HFFc6 (cell line): ENCODE results near the gene KBTBD3. TPM values are rescaled to one million over a fixed set of nuclear protein-coding genes. Genes with fewer than 3 reads are reported as not detected.

Experiments used
- DNase-seq: peaks from one replicate; pipeline ENCODE4 v3.0.0-alpha.2; 2018
- H3K27ac Mint-ChIP-seq: 2 replicates; pipeline ENCODE4 v1.8.0; 2020; ENCODE audit warnings: mild to moderate bottlenecking, mixed read lengths
- H3K27me3 Mint-ChIP-seq: 2 replicates; pipeline ENCODE4 v1.8.0; 2021; ENCODE audit warnings: mild to moderate bottlenecking, moderate library complexity, mixed read lengths; ENCODE audit not compliant: insufficient read depth
- H3K36me3 Mint-ChIP-seq: 2 replicates; pipeline ENCODE4 v1.8.0; 2021; ENCODE audit warnings: low read depth, mixed read lengths
- H3K4me1 Mint-ChIP-seq: 2 replicates; pipeline ENCODE4 v1.8.0; 2020; ENCODE audit warnings: low read depth, mixed read lengths
- H3K4me3 Mint-ChIP-seq: 2 replicates; pipeline ENCODE4 v1.8.0; 2020; ENCODE audit warnings: mild to moderate bottlenecking, moderate library complexity, mixed read lengths
- H3K9me3 Mint-ChIP-seq: 2 replicates; pipeline ENCODE4 v1.8.0; 2020; ENCODE audit warnings: mild to moderate bottlenecking, mixed read lengths
- total RNA-seq, 6 experiments: library from RNA; stranded (reverse); fragmentation: NEBNext Ultra II Directional; extraction: Animal tissue kit (Norgen Biotek cat#: 25700); gene quantifications; 2 replicates in 1 of 6; 3 replicates in 5 of 6; pipeline ENCODE4 v1.2.3, GENCODE V29; 2021
- TF ChIP-seq, protein P1 (sequence below): fragments of 200-600 bp; sonication (generic); IDR thresholded peaks from 2 replicates; pipeline ENCODE4 v1.5.0; 2021; ENCODE audit warnings: antibody characterized with exemption, mild to moderate bottlenecking

KBTBD3 gene
- total RNA-seq, 6 experiments from 2014 or later, result 2.4 to 5.0 (median 4.0) TPM

DNA sequence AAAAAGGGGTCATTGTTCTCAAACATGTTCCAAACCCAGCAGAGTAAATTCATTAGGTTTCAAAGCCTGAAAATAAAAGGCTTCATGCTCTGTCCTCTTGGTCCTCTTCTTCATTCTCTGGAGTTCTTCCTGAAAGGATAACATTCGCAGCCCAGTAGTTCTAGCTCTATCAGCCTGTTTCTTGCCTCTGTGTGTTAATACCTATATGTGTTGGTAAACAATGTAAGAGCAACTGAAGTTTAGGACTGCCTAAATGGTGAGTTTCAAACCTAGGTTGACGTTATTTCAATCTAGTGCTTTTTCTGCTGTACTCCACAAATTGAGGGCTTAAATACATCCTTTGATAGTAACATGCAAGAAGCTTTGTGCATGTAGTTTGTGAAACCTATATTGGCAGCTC lies 9.7 kb upstream of the KBTBD3 start:
- TF ChIP-seq, protein P1, sequence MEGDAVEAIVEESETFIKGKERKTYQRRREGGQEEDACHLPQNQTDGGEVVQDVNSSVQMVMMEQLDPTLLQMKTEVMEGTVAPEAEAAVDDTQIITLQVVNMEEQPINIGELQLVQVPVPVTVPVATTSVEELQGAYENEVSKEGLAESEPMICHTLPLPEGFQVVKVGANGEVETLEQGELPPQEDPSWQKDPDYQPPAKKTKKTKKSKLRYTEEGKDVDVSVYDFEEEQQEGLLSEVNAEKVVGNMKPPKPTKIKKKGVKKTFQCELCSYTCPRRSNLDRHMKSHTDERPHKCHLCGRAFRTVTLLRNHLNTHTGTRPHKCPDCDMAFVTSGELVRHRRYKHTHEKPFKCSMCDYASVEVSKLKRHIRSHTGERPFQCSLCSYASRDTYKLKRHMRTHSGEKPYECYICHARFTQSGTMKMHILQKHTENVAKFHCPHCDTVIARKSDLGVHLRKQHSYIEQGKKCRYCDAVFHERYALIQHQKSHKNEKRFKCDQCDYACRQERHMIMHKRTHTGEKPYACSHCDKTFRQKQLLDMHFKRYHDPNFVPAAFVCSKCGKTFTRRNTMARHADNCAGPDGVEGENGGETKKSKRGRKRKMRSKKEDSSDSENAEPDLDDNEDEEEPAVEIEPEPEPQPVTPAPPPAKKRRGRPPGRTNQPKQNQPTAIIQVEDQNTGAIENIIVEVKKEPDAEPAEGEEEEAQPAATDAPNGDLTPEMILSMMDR, result no peak
- H3K4me1 Mint-ChIP-seq, result peaks cover 52% of the 10 kb centered on the region
- H3K4me3 Mint-ChIP-seq, result no peak overlapping the region

DNA sequence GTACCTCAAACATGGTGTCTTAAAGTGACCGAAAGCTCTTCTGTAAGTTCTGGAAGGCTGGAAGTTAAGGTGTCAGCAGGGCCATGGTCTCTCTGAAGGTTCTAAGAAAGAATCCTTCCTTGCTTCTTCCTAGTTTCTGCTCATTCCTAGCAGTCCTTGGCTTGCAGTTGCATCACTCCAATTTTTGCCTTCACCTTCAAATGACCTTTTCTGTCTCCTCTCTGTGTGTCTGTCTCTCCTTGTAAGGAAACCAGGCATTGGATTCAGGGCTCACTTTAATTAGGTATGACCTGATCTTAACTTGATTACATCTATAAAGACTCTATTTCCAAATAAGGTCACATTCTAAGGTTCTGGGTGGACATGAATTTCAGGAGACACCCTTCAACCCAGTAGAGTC lies 9.0 kb upstream of the KBTBD3 start:
- H3K27ac Mint-ChIP-seq, result peak overlapping the region; percentile 12
- H3K36me3 Mint-ChIP-seq, result peaks cover 8% of the 10 kb centered on the region
- DNase-seq, result no peak

More for the DNA sequence above, 9.7 kb upstream of the KBTBD3 start:
- Mint-ChIP-seq H3K27me3 (no peaks in the 10 kb centered on the region), H3K27ac (peak overlapping the region; percentile 12), H3K36me3 (peaks cover 14% of the 10 kb centered on the region), H3K9me3 (no peaks in the 10 kb centered on the region)
- DNase-seq, result no peak

DNA sequence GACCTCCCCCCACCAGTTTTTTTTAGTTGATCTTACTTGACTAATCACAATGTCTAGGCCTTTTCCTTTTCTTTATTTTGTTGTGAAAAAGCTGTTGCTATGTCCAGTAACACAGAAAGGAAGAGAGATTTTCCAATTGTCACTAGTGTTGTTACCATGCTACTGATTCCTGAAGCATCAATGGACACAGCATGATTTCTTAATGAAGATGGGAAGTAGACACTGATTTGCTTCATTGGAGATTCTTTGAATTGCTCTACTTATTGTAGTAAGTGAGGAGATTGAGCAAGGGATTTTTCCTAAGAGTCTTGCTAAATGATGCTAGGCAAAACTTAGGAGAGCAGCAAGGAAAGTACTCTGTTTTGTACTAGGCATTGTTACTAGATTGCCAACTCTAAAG lies 4.9 kb upstream of the KBTBD3 start:
- TF ChIP-seq, protein P1, result no peak
- no peak overlapping the region for H3K4me3 Mint-ChIP-seq
- DNase-seq, result no peak
- no peaks in the 10 kb centered on the region for H3K27me3 Mint-ChIP-seq
- peak overlapping the region; percentile 27; the same call in 1 of the 2 replicates for H3K27ac Mint-ChIP-seq
- H3K9me3 Mint-ChIP-seq, result no peaks in the 10 kb centered on the region
- H3K36me3 Mint-ChIP-seq, result peaks cover 16% of the 10 kb centered on the region
- peaks cover 47% of the 10 kb centered on the region for H3K4me1 Mint-ChIP-seq

More for the DNA sequence above, 9.0 kb upstream of the KBTBD3 start:
- H3K4me3 Mint-ChIP-seq, result no peak overlapping the region
- no peaks in the 10 kb centered on the region for H3K9me3 Mint-ChIP-seq
- TF ChIP-seq, protein P1, result no peak
- H3K27me3 Mint-ChIP-seq, result no peaks in the 10 kb centered on the region
- peaks cover 49% of the 10 kb centered on the region for H3K4me1 Mint-ChIP-seq

DNA sequence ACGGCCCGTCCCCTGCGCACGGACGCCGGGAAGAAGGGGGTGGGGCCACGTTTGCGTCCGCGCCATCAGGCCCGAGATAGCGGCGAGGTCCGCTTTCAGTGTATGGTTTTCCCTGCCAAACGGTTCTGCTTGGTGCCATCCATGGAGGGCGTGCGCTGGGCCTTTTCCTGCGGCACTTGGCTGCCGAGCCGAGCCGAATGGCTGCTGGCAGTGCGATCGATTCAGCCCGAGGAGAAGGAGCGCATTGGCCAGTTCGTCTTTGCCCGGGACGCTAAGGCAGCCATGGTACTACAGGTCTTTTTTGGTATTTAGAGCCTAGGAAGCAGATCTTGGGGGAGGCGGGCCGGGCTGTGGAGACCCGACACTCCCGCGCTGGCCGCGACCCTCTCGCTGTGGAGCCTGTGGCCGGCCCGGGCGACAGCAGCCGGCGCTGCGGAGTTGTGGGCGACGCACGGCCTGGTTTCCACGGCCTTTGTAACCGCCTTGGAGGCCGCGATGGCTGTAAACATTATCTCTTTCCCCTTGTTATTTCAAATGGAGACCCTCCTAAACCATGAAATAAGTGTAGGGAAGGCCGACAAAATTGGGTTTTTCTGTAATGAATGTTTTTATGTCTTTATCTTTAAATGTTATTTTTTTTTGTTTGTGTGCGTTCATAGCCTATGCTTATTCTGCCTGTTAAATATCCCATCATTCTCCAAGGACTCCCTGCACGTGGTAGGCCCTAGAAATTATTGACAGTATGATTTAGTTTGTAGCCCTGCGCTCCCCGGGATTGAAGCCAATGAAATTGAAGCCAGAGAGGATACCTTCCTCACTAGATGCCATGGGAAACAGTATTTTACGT lies 685 bp upstream of the KBTBD3 start, which contains the start of gene AASDHPPT:
TSS of gene AASDHPPT (plus strand) at position 54 of the 847 bp plus-strand sequence. CDS start at position 103, 49 bp downstream.
- peaks cover 16% of the 10 kb centered on the region for H3K36me3 Mint-ChIP-seq
- DNase-seq, result peak; percentile 9

DNA sequence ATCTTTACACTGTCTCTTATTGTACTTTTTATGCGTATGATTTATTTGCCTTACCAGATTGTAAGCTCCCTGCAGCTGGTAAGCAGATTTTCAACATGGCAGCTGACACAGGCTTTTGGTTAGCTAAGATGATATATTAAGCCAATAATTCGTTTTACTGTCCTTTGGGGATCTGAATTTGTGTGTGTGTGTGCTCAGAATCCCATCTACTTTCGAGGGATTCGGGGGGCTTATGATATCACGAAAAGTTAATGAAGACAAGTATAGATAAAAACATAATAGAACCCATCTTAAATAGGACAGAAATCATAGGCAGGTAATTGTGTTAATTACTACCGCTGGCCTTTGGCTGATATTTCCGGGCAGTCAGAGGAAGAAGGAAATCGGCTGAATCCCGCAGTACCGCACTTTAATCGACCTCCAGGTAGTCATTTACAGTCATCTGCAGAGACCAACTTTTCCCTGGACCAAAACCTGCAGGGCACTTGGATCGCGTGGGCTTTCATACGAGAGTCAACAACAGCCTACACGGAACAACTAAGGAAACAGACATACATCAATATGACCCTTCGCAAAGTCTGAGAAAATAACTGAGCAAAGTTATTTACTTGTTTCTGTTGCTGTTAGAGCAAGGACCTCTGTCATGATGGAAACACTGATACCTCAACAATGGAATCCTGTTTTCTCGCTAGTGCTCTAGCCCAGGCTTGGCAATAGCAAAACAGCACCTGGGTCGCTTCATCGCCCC lies 802 bp downstream of the KBTBD3 start:
- H3K4me1 Mint-ChIP-seq, result peaks cover 38% of the 10 kb centered on the region
- peaks cover 10% of the 10 kb centered on the region for H3K36me3 Mint-ChIP-seq
- H3K27ac Mint-ChIP-seq, result peak overlapping the region; percentile 92
- no peaks in the 10 kb centered on the region for H3K27me3 Mint-ChIP-seq
- TF ChIP-seq, protein P1, result no peak
- no peaks in the 10 kb centered on the region for H3K9me3 Mint-ChIP-seq
- no peak for DNase-seq
- peak overlapping the region; percentile 93 for H3K4me3 Mint-ChIP-seq

More for the DNA sequence above, 685 bp upstream of the KBTBD3 start, which contains the start of gene AASDHPPT:
- H3K4me3 Mint-ChIP-seq, result peak within 1 kb of the TSS; percentile 93
- peak within 1 kb of the TSS; percentile 92 for H3K27ac Mint-ChIP-seq
- TF ChIP-seq, protein P1, result 0 out of 2 replicates have a peak, but pooled peaks have one; percentile 10
- H3K9me3 Mint-ChIP-seq, result no peaks in the 10 kb centered on the region
- H3K27me3 Mint-ChIP-seq, result no peaks in the 10 kb centered on the region
- H3K4me1 Mint-ChIP-seq, result peaks cover 44% of the 10 kb centered on the region
